Activated CD8-positive, alpha-beta T cell treated with anti-CD3 and anti-CD28 coated beads for 36 hours (primary cell): ENCODE data around the gene CR1L. TPM values are rescaled to one million over a fixed set of nuclear protein-coding genes. Genes with fewer than 3 reads are reported as not detected.

Experiments
- ATAC-seq: fragments of 200-7000 bp; cut with Tn5 transposase; one replicate; pipeline ENCODE4 v1.10.0; 2021; ENCODE audit warnings: mild to moderate bottlenecking, moderate library complexity
- CTCF ChIA-PET: fragments of 350-600 bp; sonication (Branson Sonifier 250); formaldehyde crosslinking; loops from one replicate; lab custom pipeline; 2021; ENCODE audit warnings: antibody characterized with exemption; lab: Charles Lee
- POLR2A ChIA-PET: fragments of 350-600 bp; sonication (Branson Sonifier 250); formaldehyde crosslinking; loops from one replicate; lab custom pipeline; 2021; ENCODE audit warnings: antibody characterized with exemption; lab: Charles Lee
- DNase-seq: peaks from one replicate; pipeline ENCODE4 v3.0.0-alpha.2; 2020
- H3K27ac Mint-ChIP-seq: one replicate; pipeline ENCODE4 v1.8.0; 2021; ENCODE audit warnings: mild to moderate bottlenecking, mixed read lengths
- H3K27me3 Mint-ChIP-seq: one replicate; pipeline ENCODE4 v1.8.0; 2021; ENCODE audit warnings: mixed read lengths
- H3K36me3 Mint-ChIP-seq: one replicate; pipeline ENCODE4 v1.8.0; 2021; ENCODE audit warnings: low read depth, mixed read lengths
- H3K4me1 Mint-ChIP-seq: one replicate; pipeline ENCODE4 v1.8.0; 2021; ENCODE audit warnings: low read depth, mixed read lengths
- H3K4me3 Mint-ChIP-seq: one replicate; pipeline ENCODE4 v1.8.0; 2021; ENCODE audit warnings: mild to moderate bottlenecking, moderate library complexity, mixed read lengths
- H3K9me3 Mint-ChIP-seq: one replicate; pipeline ENCODE4 v1.8.0; 2021; ENCODE audit warnings: mixed read lengths
- CTCF ChIP-seq: fragments of 200-600 bp; IDR thresholded peaks from one replicate; pipeline ENCODE4 v1.8.0; 2022; ENCODE audit warnings: antibody characterized with exemption, mild to moderate bottlenecking
- intact Hi-C: fragments of 100-400 bp; cut with micrococcal nuclease; formaldehyde crosslinking; loops from one replicate; pipeline ENCODE4 v1.10.0; 2022
- total RNA-seq, 2 experiments: library from RNA; stranded (reverse); gene quantifications; one replicate each; pipeline ENCODE4 v1.2.3, GENCODE V29; 2021

CR1L gene
- total RNA-seq, 2 experiments from 2014 or later: not detected

GRCh38 chr1:207751790-207752455 lies 107.0 kb downstream of the CR1L start, which contains the start of gene CD46:
Gene CD46 (plus strand): TSS chr1:207752054. CDS start chr1:207752213, 159 bp downstream.
- H3K9me3 Mint-ChIP-seq: peaks cover 3% of the 10 kb centered on the region
- H3K27me3 Mint-ChIP-seq: no peaks in the 10 kb centered on the region
- peak; percentile 97 for DNase-seq
- H3K4me1 Mint-ChIP-seq: peaks cover 62% of the 10 kb centered on the region
- H3K36me3 Mint-ChIP-seq: peaks cover 14% of the 10 kb centered on the region
- intact Hi-C loops: no loop called here
- H3K4me3 Mint-ChIP-seq: peak within 1 kb of the TSS; percentile 98
- peak within 1 kb of the TSS; percentile 98 for H3K27ac Mint-ChIP-seq
- POLR2A ChIA-PET: interaction anchor here (0.7 to 1.1 kb wide), 3 partner anchors 26 to 80 kb away, joined by 3 to 5 read pairs (median 3); no protein-coding TSS in a partner anchor
- CTCF ChIA-PET: interaction anchor here (1.4 to 2.7 kb wide), 2 partner anchors 45 to 211 kb away, joined by 4 to 8 read pairs; no protein-coding TSS in a partner anchor
- ATAC-seq: peak; percentile 98
- no peak for TF ChIP-seq CTCF

- Mint-ChIP-seq H3K27me3 (no peaks in the 10 kb centered on the region), H3K4me1 (peaks cover 64% of the 10 kb centered on the region), H3K4me3 (peak overlapping the region; percentile 98), H3K27ac (peak overlapping the region; percentile 98), H3K9me3 (peaks cover 2% of the 10 kb centered on the region), H3K36me3 (peaks cover 17% of the 10 kb centered on the region)
- TF ChIP-seq CTCF: no peak
- CTCF ChIA-PET: interaction anchor here (1.0 to 2.7 kb wide), 4 partner anchors 45 to 211 kb away, joined by 3 to 8 read pairs (median 4); no protein-coding TSS in a partner anchor
- DNase-seq (peak; percentile 68), ATAC-seq (peak; percentile 27)
- POLR2A ChIA-PET: interaction anchor here (0.7 to 1.2 kb wide), 4 partner anchors 24 to 80 kb away, joined by 3 to 5 read pairs (median 4); no protein-coding TSS in a partner anchor
- intact Hi-C loops: no loop called here
These were observed 107.6 kb downstream of the CR1L start for GRCh38 chr1:207752456-207752998.

- no peaks in the 10 kb centered on the region for H3K27me3 Mint-ChIP-seq
- POLR2A ChIA-PET: interaction anchor here (0.9 to 1.2 kb wide), 2 partner anchors 23 to 33 kb away, joined by 4 to 5 read pairs; no protein-coding TSS in a partner anchor
- H3K4me1 Mint-ChIP-seq: peaks cover 66% of the 10 kb centered on the region
- TF ChIP-seq CTCF: no peak
- no peaks in the 10 kb centered on the region for H3K9me3 Mint-ChIP-seq
- H3K4me3 Mint-ChIP-seq: peak overlapping the region; percentile 98
- H3K27ac Mint-ChIP-seq: no peak overlapping the region
- CTCF ChIA-PET: interaction anchor here (1.0 to 2.7 kb wide), 4 partner anchors 44 to 210 kb away, joined by 3 to 8 read pairs (median 4); no protein-coding TSS in a partner anchor
- DNase-seq (no peak), ATAC-seq (no peak)
- H3K36me3 Mint-ChIP-seq: peaks cover 25% of the 10 kb centered on the region
- intact Hi-C loops: no loop called here
These were observed 108.7 kb downstream of the CR1L start for GRCh38 chr1:207753611-207754010.

- no peak for TF ChIP-seq CTCF
- Mint-ChIP-seq H3K36me3 (peaks cover 27% of the 10 kb centered on the region), H3K9me3 (no peaks in the 10 kb centered on the region), H3K4me3 (peak overlapping the region; percentile 98), H3K27ac (no peak overlapping the region), H3K4me1 (peaks cover 62% of the 10 kb centered on the region), H3K27me3 (no peaks in the 10 kb centered on the region)
- intact Hi-C loops: no loop called here
- ATAC-seq (no peak), DNase-seq (no peak)
- CTCF ChIA-PET: interaction anchor here (1.5 kb wide), 1 partner anchor 115 kb away, joined by 5 read pairs; no protein-coding TSS in a partner anchor
- POLR2A ChIA-PET: interaction anchor here (1.2 kb wide), 1 partner anchor 32 kb away, joined by 4 read pairs; no protein-coding TSS in a partner anchor
These were observed 109.1 kb downstream of the CR1L start for GRCh38 chr1:207754011-207754410.
